ENCODE data around the gene PID1. TPM values are rescaled to one million over a fixed set of nuclear protein-coding genes. Genes with fewer than 3 reads are reported as not detected.

PID1 gene
- total RNA-seq, 1 donor from 2014 or later = 0.91 TPM

DNA sequence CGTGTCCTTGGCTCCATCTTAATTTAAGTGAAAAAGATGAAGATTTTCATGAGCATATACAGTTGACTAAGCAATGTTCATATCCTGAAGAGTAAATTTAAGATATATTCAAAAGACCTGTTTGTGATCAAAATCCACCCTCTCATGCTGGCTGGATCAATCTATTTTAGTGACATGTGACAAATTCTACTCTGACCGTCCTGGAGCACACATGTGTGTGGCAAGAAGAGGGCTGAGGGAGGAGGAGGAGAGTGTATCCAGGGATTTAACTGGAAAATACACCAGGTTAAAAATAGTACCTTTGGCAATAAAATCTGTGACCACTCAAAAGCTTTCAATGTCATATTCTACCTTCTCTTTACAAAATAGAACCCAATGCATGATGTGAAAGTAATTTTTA, 228.7 kb downstream of the PID1 start:
- Mint-ChIP-seq H3K4me1 (no peaks in the 10 kb centered on the region), H3K27me3 (ENCODE audit: low read depth) (peaks cover 6% of the 10 kb centered on the region), H3K9me3 (no peaks in the 10 kb centered on the region), H3K4me3 (no peak overlapping the region), H3K27ac (ENCODE audit: unreplicated experiment) (no peak overlapping the region), H3K36me3 (ENCODE audit: low read depth) (no peaks in the 10 kb centered on the region)
- no peak for TF ChIP-seq CTCF (conservative IDR thresholded peaks at IDR 0.05)
- DNase-seq (ENCODE audit: low read depth, low spot score) = no peak

- Mint-ChIP-seq H3K9me3 (no peaks in the 10 kb centered on the region), H3K4me3 (no peak overlapping the region), H3K4me1 (no peaks in the 10 kb centered on the region), H3K27ac (ENCODE audit: unreplicated experiment) (no peak overlapping the region), H3K27me3 (ENCODE audit: low read depth) (peaks cover 6% of the 10 kb centered on the region), H3K36me3 (ENCODE audit: low read depth) (no peaks in the 10 kb centered on the region)
- no peak for DNase-seq (ENCODE audit: low read depth, low spot score)
- no peak for TF ChIP-seq CTCF (conservative IDR thresholded peaks at IDR 0.05)
These were observed 229.4 kb downstream of the PID1 start for GRCh38 chr2:229041691-229042090.

GRCh38 chr2:229037621-229038020, 233.5 kb downstream of the PID1 start:
- Mint-ChIP-seq H3K4me1 (no peaks in the 10 kb centered on the region), H3K9me3 (no peaks in the 10 kb centered on the region), H3K4me3 (no peak overlapping the region), H3K27me3 (ENCODE audit: low read depth) (peaks cover 6% of the 10 kb centered on the region), H3K27ac (ENCODE audit: unreplicated experiment) (no peak overlapping the region), H3K36me3 (ENCODE audit: low read depth) (no peaks in the 10 kb centered on the region)
- no peak for TF ChIP-seq CTCF (conservative IDR thresholded peaks at IDR 0.05)
- no peak for DNase-seq (ENCODE audit: low read depth, low spot score)

DNA sequence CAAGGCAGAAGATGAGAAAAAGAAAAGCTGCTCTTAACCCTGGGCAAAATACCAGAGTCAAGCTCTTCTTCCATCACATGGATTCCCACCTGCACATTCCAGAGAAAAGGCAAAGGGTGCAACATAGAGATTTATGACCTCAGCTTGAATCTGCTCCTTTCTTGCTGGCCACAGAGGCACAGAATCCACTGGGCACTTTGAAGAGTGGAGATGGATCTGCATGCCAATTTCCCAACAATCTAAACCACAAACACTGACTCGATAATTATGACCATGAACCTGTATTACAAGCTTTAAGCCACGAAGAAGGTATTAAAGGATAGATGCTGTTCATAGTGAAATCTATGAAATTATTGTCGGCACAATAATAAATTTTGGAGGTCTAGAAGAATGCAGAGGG, 237.3 kb downstream of the PID1 start:
- no peak for DNase-seq (ENCODE audit: low read depth, low spot score)
- no peak overlapping the region for H3K27ac Mint-ChIP-seq (ENCODE audit: unreplicated experiment)
- no peaks in the 10 kb centered on the region for H3K4me1 Mint-ChIP-seq
- no peaks in the 10 kb centered on the region for H3K36me3 Mint-ChIP-seq (ENCODE audit: low read depth)
- H3K9me3 Mint-ChIP-seq = peaks cover 3% of the 10 kb centered on the region
- no peak overlapping the region for H3K4me3 Mint-ChIP-seq
- H3K27me3 Mint-ChIP-seq (ENCODE audit: low read depth) = no peaks in the 10 kb centered on the region
- no peak for TF ChIP-seq CTCF (conservative IDR thresholded peaks at IDR 0.05)

- TF ChIP-seq CTCF (conservative IDR thresholded peaks at IDR 0.05) = no peak
- DNase-seq (ENCODE audit: low read depth, low spot score) = no peak
- Mint-ChIP-seq H3K36me3 (ENCODE audit: low read depth) (no peaks in the 10 kb centered on the region), H3K4me3 (no peak overlapping the region), H3K9me3 (peaks cover 3% of the 10 kb centered on the region), H3K27ac (ENCODE audit: unreplicated experiment) (no peak overlapping the region), H3K27me3 (ENCODE audit: low read depth) (no peaks in the 10 kb centered on the region), H3K4me1 (no peaks in the 10 kb centered on the region)
These were observed 238.4 kb downstream of the PID1 start for GRCh38 chr2:229032608-229033234.
